ENCODE measurements around the gene CDC42EP4.

Gene CDC42EP4

DNA sequence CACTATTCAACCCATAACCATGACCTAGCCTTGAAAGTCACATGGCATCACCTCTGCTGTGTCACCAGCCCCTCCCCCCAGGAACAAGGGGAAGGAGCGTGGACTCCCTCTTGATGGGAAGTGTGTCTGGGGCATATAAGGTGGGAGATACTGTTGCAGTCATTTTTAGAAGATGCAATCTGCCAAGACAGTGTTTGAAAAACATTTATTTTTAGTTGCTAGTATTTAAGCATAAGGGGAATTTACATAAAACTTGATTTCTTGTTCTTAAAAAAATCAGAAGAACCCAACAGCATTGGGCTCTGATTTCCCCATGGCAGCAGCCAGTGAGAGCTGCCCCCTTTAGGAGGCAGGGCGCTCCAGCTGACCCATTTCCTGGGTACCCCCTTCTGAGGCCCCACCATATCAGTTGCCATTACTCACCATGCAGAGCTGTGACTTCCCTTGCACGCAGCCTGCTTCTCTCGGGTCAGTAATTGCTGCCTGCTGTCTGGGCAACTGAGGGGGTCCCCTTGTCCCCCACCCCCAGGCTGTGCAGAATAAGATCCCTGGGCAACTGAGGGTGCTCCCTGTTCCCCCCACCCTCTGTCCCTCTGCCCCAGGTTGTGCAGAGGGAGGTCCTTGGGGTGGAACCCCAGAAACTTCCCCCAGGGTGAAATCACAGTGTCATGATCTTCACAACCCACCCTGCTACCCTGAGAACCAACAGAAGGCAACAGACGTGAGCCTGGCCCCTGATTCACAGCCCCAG is 11.8 kb upstream of the CDC42EP4 start:
- TF ChIP-seq, protein P1, sequence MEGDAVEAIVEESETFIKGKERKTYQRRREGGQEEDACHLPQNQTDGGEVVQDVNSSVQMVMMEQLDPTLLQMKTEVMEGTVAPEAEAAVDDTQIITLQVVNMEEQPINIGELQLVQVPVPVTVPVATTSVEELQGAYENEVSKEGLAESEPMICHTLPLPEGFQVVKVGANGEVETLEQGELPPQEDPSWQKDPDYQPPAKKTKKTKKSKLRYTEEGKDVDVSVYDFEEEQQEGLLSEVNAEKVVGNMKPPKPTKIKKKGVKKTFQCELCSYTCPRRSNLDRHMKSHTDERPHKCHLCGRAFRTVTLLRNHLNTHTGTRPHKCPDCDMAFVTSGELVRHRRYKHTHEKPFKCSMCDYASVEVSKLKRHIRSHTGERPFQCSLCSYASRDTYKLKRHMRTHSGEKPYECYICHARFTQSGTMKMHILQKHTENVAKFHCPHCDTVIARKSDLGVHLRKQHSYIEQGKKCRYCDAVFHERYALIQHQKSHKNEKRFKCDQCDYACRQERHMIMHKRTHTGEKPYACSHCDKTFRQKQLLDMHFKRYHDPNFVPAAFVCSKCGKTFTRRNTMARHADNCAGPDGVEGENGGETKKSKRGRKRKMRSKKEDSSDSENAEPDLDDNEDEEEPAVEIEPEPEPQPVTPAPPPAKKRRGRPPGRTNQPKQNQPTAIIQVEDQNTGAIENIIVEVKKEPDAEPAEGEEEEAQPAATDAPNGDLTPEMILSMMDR (IDR thresholded peaks at IDR 0.05; ENCODE audit: insufficient read depth, low read length, poor library complexity, severe bottlenecking): no peak
- Histone ChIP-seq H3K36me3 (ENCODE audit: control insufficient read depth, insufficient read depth, low read length) (no peaks in the 10 kb centered on the region), H3K4me3 (replicated peaks; ENCODE audit: low read depth, low read length) (no peak overlapping the region), H3K27me3 (replicated peaks; ENCODE audit: control insufficient read depth, insufficient read depth, low read length) (no peaks in the 10 kb centered on the region)
- no peak for DNase-seq (ENCODE audit: extremely low read depth, insufficient read length)

DNA sequence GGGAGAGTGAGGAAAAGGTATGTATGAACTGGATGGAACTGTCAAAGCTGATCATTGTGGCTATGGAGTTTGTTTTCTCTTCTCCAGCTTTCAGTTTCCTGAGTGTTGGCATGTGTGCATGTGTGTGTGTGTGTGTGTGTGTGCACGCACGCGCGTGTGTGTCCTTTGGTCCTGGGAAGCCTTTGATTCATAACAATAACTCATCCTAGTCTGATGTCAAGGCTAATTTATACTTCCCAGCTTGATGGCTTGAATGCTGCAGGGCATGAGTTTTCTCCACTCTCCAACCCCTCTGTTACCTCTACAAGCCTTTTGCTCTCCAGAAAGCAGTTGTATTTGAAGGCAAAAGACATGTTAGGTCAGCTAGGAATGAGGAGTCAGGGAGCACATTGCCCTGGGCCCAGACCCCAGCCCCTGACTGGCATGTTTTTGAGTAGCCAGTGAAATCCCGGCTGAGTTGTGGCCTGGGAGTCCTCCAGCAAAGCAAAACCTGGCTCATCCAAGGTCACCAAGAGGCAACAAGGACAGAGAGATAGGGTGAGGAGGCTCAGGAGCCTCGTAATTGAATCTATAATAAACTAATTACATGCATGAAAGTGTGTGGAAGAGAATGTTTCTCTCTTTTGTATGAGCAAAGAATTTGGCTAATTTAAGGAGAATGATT is 8.9 kb upstream of the CDC42EP4 start:
- no peak overlapping the region for H3K4me3 ChIP-seq (replicated peaks; ENCODE audit: low read depth, low read length)
- no peaks in the 10 kb centered on the region for H3K36me3 ChIP-seq (ENCODE audit: control insufficient read depth, insufficient read depth, low read length)
- no peaks in the 10 kb centered on the region for H3K27me3 ChIP-seq (replicated peaks; ENCODE audit: control insufficient read depth, insufficient read depth, low read length)
- DNase-seq (ENCODE audit: extremely low read depth, insufficient read length): no peak
- TF ChIP-seq, protein P1 (IDR thresholded peaks at IDR 0.05; ENCODE audit: insufficient read depth, low read length, poor library complexity, severe bottlenecking): no peak

DNA sequence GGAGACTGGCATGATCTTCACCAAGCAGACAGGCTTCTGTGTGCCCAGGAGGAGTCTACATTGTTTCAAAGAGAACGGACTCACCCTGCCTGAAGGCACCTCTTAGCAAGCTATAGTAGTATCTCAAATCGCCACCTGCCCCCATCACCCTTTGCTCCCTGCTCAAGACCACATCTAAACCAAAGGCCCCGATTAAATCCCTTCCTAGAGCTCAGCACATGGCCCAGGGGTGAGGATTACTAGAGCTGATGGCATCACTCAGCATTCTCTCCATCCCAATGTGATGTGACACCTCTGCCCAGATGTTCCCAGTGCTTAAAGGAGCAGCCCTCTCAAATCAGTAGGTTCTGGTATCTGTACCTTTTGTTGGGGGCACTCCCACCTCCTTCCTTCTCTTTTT is 8.0 kb upstream of the CDC42EP4 start:
- no peaks in the 10 kb centered on the region for H3K27me3 ChIP-seq (replicated peaks; ENCODE audit: control insufficient read depth, insufficient read depth, low read length)

DNA sequence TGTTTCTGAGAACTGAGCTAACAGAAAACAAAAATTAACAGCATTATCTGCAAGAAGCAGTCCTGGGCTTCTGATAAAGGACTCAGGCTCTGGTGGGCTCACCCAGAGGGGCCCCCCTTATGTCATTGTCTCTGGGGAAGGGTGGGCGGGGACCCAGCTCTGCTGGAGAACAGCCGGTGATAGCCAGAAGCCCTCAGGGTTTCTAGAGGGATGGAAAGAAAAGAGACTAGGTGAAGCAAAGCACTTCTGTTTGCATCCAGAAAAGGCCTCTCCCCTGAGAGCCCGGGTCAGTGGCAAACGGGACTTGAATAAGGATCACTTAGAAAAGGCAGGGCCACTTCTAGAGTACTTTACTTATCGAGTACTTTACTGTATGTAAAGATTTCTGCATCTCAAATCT is 7.0 kb upstream of the CDC42EP4 start:
- TF ChIP-seq, protein P1 (IDR thresholded peaks at IDR 0.05; ENCODE audit: insufficient read depth, low read length, poor library complexity, severe bottlenecking): no peak
- no peaks in the 10 kb centered on the region for H3K36me3 ChIP-seq (ENCODE audit: control insufficient read depth, insufficient read depth, low read length)
- H3K4me3 ChIP-seq (replicated peaks; ENCODE audit: low read depth, low read length): no peak overlapping the region
- no peaks in the 10 kb centered on the region for H3K27me3 ChIP-seq (replicated peaks; ENCODE audit: control insufficient read depth, insufficient read depth, low read length)
- DNase-seq (ENCODE audit: extremely low read depth, insufficient read length): no peak

More for the DNA sequence above, 8.0 kb upstream of the CDC42EP4 start:
- no peak for DNase-seq (ENCODE audit: extremely low read depth, insufficient read length)
- H3K36me3 ChIP-seq (ENCODE audit: control insufficient read depth, insufficient read depth, low read length): no peaks in the 10 kb centered on the region
- TF ChIP-seq, protein P1 (IDR thresholded peaks at IDR 0.05; ENCODE audit: insufficient read depth, low read length, poor library complexity, severe bottlenecking): no peak
- H3K4me3 ChIP-seq (replicated peaks; ENCODE audit: low read depth, low read length): no peak overlapping the region

DNA sequence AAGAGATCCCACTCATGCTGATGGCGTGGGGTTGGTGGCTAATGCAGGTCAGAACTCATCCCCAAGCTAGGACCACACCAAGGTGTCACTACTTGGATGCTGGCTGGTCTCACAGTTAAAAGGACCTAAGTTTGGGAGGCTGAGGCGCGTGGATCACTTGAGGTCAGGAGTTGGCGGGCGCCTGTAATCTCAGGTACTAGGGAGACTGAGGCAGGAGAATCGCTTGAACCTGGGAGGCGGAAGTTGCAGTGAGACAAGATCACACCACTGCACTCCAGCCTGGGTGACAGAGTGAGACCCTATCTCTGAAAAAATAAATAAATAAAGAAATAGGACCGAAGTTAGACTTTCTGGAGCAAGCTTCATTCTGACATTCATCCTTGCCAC is 6.6 kb upstream of the CDC42EP4 start:
- TF ChIP-seq, protein P1 (IDR thresholded peaks at IDR 0.05; ENCODE audit: insufficient read depth, low read length, poor library complexity, severe bottlenecking): no peak
- Histone ChIP-seq H3K4me3 (replicated peaks; ENCODE audit: low read depth, low read length) (no peak overlapping the region), H3K36me3 (ENCODE audit: control insufficient read depth, insufficient read depth, low read length) (no peaks in the 10 kb centered on the region), H3K27me3 (replicated peaks; ENCODE audit: control insufficient read depth, insufficient read depth, low read length) (no peaks in the 10 kb centered on the region)
- no peak for DNase-seq (ENCODE audit: extremely low read depth, insufficient read length)

Data from GM06990 (cell line).